Measurements from ENCODE around the gene TACR1.

The TACR1 gene

GRCh38 chr2:75135776-75136400, 63.4 kb downstream of the TACR1 start:
- Histone ChIP-seq H3K27me3 (ENCODE audit: control insufficient read depth, insufficient read depth, low read length) (no peaks in the 10 kb centered on the region), H3K36me3 (ENCODE audit: control insufficient read depth, insufficient read depth, low read length) (no peaks in the 10 kb centered on the region), H3K9ac (ENCODE audit: low read length) (no peak overlapping the region), H3K9me3 (ENCODE audit: control insufficient read depth, low read length) (no peaks in the 10 kb centered on the region), H3K4me3 (ENCODE audit: low read length) (no peak overlapping the region), H3K4me1 (ENCODE audit: control insufficient read depth, insufficient read depth, low read length) (no peaks in the 10 kb centered on the region)

DNA sequence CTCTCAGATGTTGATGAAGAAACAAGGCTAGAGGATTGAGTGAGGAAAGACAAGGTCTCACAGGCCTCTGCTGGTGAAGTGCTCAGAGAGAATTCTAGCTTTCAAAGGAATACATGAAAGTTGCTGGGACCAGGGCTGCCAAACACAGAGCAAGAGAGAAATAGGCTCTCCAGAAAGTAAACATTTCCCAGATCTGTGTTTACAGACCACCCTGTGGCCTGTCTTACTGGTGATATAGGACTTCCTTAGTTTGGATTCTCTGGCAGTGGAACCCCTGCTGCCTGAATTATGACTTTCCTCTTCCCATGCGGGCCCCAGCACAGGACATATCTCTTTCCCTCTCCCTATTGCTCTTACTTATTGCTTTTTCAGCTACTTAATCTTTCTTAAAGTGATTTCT, 64.5 kb downstream of the TACR1 start:
- Histone ChIP-seq H3K4me1 (ENCODE audit: control insufficient read depth, insufficient read depth, low read length) (no peaks in the 10 kb centered on the region), H3K4me3 (ENCODE audit: low read length) (no peak overlapping the region), H3K36me3 (ENCODE audit: control insufficient read depth, insufficient read depth, low read length) (no peaks in the 10 kb centered on the region), H3K27me3 (ENCODE audit: control insufficient read depth, insufficient read depth, low read length) (no peaks in the 10 kb centered on the region), H3K9me3 (ENCODE audit: control insufficient read depth, low read length) (no peaks in the 10 kb centered on the region), H3K9ac (ENCODE audit: low read length) (no peak overlapping the region)

GRCh38 chr2:75133621-75134570, 65.4 kb downstream of the TACR1 start:
- Histone ChIP-seq H3K36me3 (ENCODE audit: control insufficient read depth, insufficient read depth, low read length) (no peaks in the 10 kb centered on the region), H3K27me3 (ENCODE audit: control insufficient read depth, insufficient read depth, low read length) (no peaks in the 10 kb centered on the region), H3K4me1 (ENCODE audit: control insufficient read depth, insufficient read depth, low read length) (no peaks in the 10 kb centered on the region)

GRCh38 chr2:75130171-75130570, 69.1 kb downstream of the TACR1 start:
- Histone ChIP-seq H3K9me3 (ENCODE audit: control insufficient read depth, low read length) (no peaks in the 10 kb centered on the region), H3K4me3 (ENCODE audit: low read length) (no peak overlapping the region), H3K36me3 (ENCODE audit: control insufficient read depth, insufficient read depth, low read length) (no peaks in the 10 kb centered on the region), H3K27me3 (ENCODE audit: control insufficient read depth, insufficient read depth, low read length) (no peaks in the 10 kb centered on the region), H3K9ac (ENCODE audit: low read length) (no peak overlapping the region), H3K4me1 (ENCODE audit: control insufficient read depth, insufficient read depth, low read length) (no peaks in the 10 kb centered on the region)

More at GRCh38 chr2:75133621-75134570, 65.4 kb downstream of the TACR1 start:
- no peaks in the 10 kb centered on the region for H3K9me3 ChIP-seq (ENCODE audit: control insufficient read depth, low read length)
- no peak overlapping the region for H3K9ac ChIP-seq (ENCODE audit: low read length)
- H3K4me3 ChIP-seq (ENCODE audit: low read length): no peak overlapping the region

DNA sequence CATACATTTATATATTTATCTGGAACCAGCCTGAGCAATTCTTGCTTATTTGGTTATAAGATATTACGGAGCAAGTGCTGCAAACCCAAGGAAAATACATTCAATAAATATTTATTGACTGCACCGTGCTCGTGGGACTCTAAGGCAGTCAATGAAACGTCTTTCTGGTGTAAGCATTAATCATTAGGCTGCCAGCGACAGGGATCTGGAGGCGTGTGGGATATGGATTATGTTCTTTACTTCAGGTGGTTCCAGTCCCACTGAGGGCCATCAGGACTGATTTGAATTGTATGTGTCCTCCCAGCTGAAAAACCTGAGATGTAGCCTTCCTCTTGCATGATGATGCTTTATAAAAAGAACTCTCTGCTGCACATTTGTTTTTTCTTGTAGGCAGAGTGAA, 75.4 kb downstream of the TACR1 start:
- no peaks in the 10 kb centered on the region for H3K27me3 ChIP-seq (ENCODE audit: control insufficient read depth, insufficient read depth, low read length)
- no peaks in the 10 kb centered on the region for H3K36me3 ChIP-seq (ENCODE audit: control insufficient read depth, insufficient read depth, low read length)
- no peak overlapping the region for H3K4me3 ChIP-seq (ENCODE audit: low read length)
- H3K9me3 ChIP-seq (ENCODE audit: control insufficient read depth, low read length): no peaks in the 10 kb centered on the region
- H3K4me1 ChIP-seq (ENCODE audit: control insufficient read depth, insufficient read depth, low read length): no peaks in the 10 kb centered on the region
- no peak overlapping the region for H3K9ac ChIP-seq (ENCODE audit: low read length)

- H3K36me3 ChIP-seq (ENCODE audit: control insufficient read depth, insufficient read depth, low read length): no peaks in the 10 kb centered on the region
- H3K9me3 ChIP-seq (ENCODE audit: control insufficient read depth, low read length): no peaks in the 10 kb centered on the region
- no peak overlapping the region for H3K9ac ChIP-seq (ENCODE audit: low read length)
- no peaks in the 10 kb centered on the region for H3K27me3 ChIP-seq (ENCODE audit: control insufficient read depth, insufficient read depth, low read length)
- H3K4me1 ChIP-seq (ENCODE audit: control insufficient read depth, insufficient read depth, low read length): no peaks in the 10 kb centered on the region
- H3K4me3 ChIP-seq (ENCODE audit: low read length): no peak overlapping the region
These were observed 86.0 kb downstream of the TACR1 start for GRCh38 chr2:75113231-75113869.

DNA sequence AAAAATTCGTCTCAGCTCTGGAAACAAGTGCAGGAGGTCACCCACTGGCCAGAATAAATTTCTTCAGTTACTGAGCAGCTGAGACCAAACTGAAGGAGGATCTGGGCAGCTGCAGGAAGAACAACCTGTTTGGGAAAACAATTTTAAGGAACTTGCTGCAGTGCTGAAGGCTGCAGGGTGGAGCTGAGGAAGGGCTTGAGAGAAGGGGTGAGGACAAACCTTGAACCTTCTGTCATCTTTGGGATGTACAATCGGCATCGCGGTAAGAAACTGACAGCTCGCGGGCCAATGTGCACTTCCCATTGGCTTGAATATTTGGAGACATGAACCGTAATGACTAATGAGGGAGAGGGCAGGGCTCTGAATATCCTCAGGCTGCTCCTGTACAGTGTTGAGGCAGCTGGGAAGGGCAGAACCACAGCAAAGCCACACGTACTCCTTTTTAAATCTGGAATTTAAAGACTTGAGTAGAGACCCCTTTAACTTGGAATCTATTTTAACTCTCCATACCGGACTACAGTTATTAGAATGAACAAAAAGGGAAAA, 90.3 kb downstream of the TACR1 start:
- Histone ChIP-seq H3K27me3 (ENCODE audit: control insufficient read depth, insufficient read depth, low read length) (no peaks in the 10 kb centered on the region), H3K4me3 (ENCODE audit: low read length) (no peak overlapping the region), H3K9ac (ENCODE audit: low read length) (no peak overlapping the region), H3K4me1 (ENCODE audit: control insufficient read depth, insufficient read depth, low read length) (no peaks in the 10 kb centered on the region), H3K36me3 (ENCODE audit: control insufficient read depth, insufficient read depth, low read length) (no peaks in the 10 kb centered on the region), H3K9me3 (ENCODE audit: control insufficient read depth, low read length) (no peaks in the 10 kb centered on the region)

GRCh38 chr2:75102011-75102410, 97.3 kb downstream of the TACR1 start:
- no peak overlapping the region for H3K4me3 ChIP-seq (ENCODE audit: low read length)
- peaks cover 5% of the 10 kb centered on the region for H3K4me1 ChIP-seq (ENCODE audit: control insufficient read depth, insufficient read depth, low read length)
- no peak overlapping the region for H3K9ac ChIP-seq (ENCODE audit: low read length)
- no peaks in the 10 kb centered on the region for H3K27me3 ChIP-seq (ENCODE audit: control insufficient read depth, insufficient read depth, low read length)
- H3K9me3 ChIP-seq (ENCODE audit: control insufficient read depth, low read length): no peaks in the 10 kb centered on the region
- no peaks in the 10 kb centered on the region for H3K36me3 ChIP-seq (ENCODE audit: control insufficient read depth, insufficient read depth, low read length)

GRCh38 chr2:75100801-75101151, 98.5 kb downstream of the TACR1 start:
- Histone ChIP-seq H3K27me3 (ENCODE audit: control insufficient read depth, insufficient read depth, low read length) (no peaks in the 10 kb centered on the region), H3K9me3 (ENCODE audit: control insufficient read depth, low read length) (no peaks in the 10 kb centered on the region), H3K9ac (ENCODE audit: low read length) (no peak overlapping the region), H3K4me1 (ENCODE audit: control insufficient read depth, insufficient read depth, low read length) (peaks cover 5% of the 10 kb centered on the region), H3K4me3 (ENCODE audit: low read length) (no peak overlapping the region), H3K36me3 (ENCODE audit: control insufficient read depth, insufficient read depth, low read length) (no peaks in the 10 kb centered on the region)

DNA sequence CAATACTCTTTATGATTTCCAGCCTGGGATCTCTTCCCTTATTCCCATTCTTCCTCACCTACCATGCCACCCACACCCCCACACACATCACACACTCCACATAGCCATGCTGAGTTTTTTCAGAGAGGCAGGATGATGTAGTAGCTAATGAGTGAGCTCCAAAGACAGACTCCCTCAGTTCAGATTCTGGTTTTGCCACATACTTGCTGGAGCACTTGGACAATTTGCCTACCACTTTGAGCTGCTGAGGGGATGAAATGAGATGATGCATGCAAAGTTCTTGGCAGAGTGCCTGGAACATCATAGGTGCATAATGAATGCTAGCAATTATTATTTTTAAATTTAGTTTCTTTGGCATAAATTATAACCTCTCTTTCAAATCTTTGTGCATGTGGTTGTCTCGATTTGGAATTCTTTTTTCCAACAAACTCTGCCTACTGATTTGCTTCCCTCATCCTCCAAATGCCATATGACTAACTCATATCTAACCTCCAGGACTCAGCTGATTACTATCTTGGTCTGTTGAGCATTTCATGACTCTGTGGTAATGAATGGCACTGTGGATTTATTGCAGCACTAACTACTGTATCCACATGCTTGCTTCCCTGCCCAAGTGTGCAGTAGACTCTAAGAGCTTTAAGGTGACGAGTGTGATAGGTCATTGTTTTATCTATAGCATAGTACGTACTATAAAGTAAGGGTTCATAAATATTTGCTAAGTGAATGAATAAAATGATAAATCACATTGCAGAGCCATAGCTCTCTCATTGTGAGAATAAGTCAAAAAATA, 99.1 kb downstream of the TACR1 start:
- Histone ChIP-seq H3K36me3 (ENCODE audit: control insufficient read depth, insufficient read depth, low read length) (no peaks in the 10 kb centered on the region), H3K9me3 (ENCODE audit: control insufficient read depth, low read length) (no peaks in the 10 kb centered on the region), H3K4me3 (ENCODE audit: low read length) (no peak overlapping the region), H3K9ac (ENCODE audit: low read length) (no peak overlapping the region), H3K27me3 (ENCODE audit: control insufficient read depth, insufficient read depth, low read length) (no peaks in the 10 kb centered on the region), H3K4me1 (ENCODE audit: control insufficient read depth, insufficient read depth, low read length) (peaks cover 5% of the 10 kb centered on the region)

GRCh38 chr2:75099521-75099922, 99.8 kb downstream of the TACR1 start:
- peaks cover 5% of the 10 kb centered on the region for H3K4me1 ChIP-seq (ENCODE audit: control insufficient read depth, insufficient read depth, low read length)

More at GRCh38 chr2:75099521-75099922, 99.8 kb downstream of the TACR1 start:
- Histone ChIP-seq H3K4me3 (ENCODE audit: low read length) (no peak overlapping the region), H3K9ac (ENCODE audit: low read length) (no peak overlapping the region), H3K9me3 (ENCODE audit: control insufficient read depth, low read length) (no peaks in the 10 kb centered on the region), H3K27me3 (ENCODE audit: control insufficient read depth, insufficient read depth, low read length) (no peaks in the 10 kb centered on the region), H3K36me3 (ENCODE audit: control insufficient read depth, insufficient read depth, low read length) (no peaks in the 10 kb centered on the region)
